ENCODE data around the gene C9orf78. TPM values are rescaled to one million over a fixed set of nuclear protein-coding genes. Genes with fewer than 3 reads are reported as not detected.

The C9orf78 gene
- total RNA-seq, 1 donor from 2014 or later = 77.3 TPM

- no peak for DNase-seq (ENCODE audit: low read depth)
- Histone ChIP-seq H3K27me3 (ENCODE audit: control insufficient read depth, insufficient read depth, low read length) (no peaks in the 10 kb centered on the region), H3K36me3 (ENCODE audit: control insufficient read depth, insufficient read depth, low read length) (peaks cover 3% of the 10 kb centered on the region), H3K4me3 (ENCODE audit: low read depth, low read length) (no peak overlapping the region)
- TF ChIP-seq, protein P1, sequence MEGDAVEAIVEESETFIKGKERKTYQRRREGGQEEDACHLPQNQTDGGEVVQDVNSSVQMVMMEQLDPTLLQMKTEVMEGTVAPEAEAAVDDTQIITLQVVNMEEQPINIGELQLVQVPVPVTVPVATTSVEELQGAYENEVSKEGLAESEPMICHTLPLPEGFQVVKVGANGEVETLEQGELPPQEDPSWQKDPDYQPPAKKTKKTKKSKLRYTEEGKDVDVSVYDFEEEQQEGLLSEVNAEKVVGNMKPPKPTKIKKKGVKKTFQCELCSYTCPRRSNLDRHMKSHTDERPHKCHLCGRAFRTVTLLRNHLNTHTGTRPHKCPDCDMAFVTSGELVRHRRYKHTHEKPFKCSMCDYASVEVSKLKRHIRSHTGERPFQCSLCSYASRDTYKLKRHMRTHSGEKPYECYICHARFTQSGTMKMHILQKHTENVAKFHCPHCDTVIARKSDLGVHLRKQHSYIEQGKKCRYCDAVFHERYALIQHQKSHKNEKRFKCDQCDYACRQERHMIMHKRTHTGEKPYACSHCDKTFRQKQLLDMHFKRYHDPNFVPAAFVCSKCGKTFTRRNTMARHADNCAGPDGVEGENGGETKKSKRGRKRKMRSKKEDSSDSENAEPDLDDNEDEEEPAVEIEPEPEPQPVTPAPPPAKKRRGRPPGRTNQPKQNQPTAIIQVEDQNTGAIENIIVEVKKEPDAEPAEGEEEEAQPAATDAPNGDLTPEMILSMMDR (IDR thresholded peaks at IDR 0.05; ENCODE audit: insufficient read depth, low read length, poor library complexity, severe bottlenecking) = no peak
Observed at GRCh38 chr9:129826344-129826743, 8.7 kb downstream of the C9orf78 start.

GRCh38 chr9:129823935-129824601 lies 11.0 kb downstream of the C9orf78 start, which contains the start of gene TOR1A:
Gene TOR1A, minus strand, starts transcription at chr9:129824136. Its CDS starts 51 bp downstream, at chr9:129824085.
- H3K27me3 ChIP-seq (ENCODE audit: control insufficient read depth, insufficient read depth, low read length) = no peaks in the 10 kb centered on the region
- peak; percentile 65 for DNase-seq (ENCODE audit: low read depth)
- peak within 1 kb of the TSS; percentile 97 for H3K4me3 ChIP-seq (ENCODE audit: low read depth, low read length)
- peaks cover 3% of the 10 kb centered on the region for H3K36me3 ChIP-seq (ENCODE audit: control insufficient read depth, insufficient read depth, low read length)
- TF ChIP-seq, protein P1 (IDR thresholded peaks at IDR 0.05; ENCODE audit: insufficient read depth, low read length, poor library complexity, severe bottlenecking) = no peak

GRCh38 chr9:129823542-129823934 lies 11.5 kb downstream of the C9orf78 start:
- no peaks in the 10 kb centered on the region for H3K27me3 ChIP-seq (ENCODE audit: control insufficient read depth, insufficient read depth, low read length)
- peak overlapping the region; percentile 97 for H3K4me3 ChIP-seq (ENCODE audit: low read depth, low read length)
- TF ChIP-seq, protein P1 (IDR thresholded peaks at IDR 0.05; ENCODE audit: insufficient read depth, low read length, poor library complexity, severe bottlenecking) = no peak
- H3K36me3 ChIP-seq (ENCODE audit: control insufficient read depth, insufficient read depth, low read length) = peaks cover 3% of the 10 kb centered on the region
- no peak for DNase-seq (ENCODE audit: low read depth)

DNA sequence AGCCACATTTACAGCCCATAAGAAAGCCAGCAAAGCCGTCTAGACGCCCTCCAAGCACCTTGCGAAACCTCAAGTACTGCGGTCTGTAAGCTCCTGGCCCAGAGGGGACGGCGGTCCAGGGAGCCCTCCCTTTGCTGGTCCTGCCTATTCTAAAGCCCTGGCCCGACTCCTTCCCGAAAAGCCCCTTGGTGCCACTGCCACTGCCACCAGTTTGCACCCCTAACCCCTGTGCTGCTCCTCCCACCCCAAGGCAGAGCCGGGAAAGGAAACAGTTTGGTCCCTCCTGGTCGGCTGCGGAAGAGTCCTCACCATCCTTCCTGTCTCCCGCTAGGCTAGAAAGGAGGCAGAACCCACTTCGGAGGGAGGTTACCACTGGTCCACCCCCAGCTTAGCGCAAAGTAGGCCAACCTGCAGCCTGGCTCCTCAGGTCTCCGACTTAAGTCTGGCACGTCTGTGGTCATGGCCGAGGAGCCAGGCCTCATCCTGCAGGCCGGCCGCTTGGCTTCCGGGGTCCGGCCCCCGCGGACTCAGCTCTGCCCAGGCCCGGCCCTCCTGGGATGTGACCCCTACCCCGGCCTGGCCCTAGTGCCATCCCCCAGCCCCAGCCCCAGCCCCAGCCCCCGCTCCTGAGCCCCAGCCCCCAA lies 12.1 kb downstream of the C9orf78 start:
- no peak for DNase-seq (ENCODE audit: low read depth)
- Histone ChIP-seq H3K27me3 (ENCODE audit: control insufficient read depth, insufficient read depth, low read length) (no peaks in the 10 kb centered on the region), H3K36me3 (ENCODE audit: control insufficient read depth, insufficient read depth, low read length) (peaks cover 3% of the 10 kb centered on the region), H3K4me3 (ENCODE audit: low read depth, low read length) (peak overlapping the region; percentile 97)
- TF ChIP-seq, protein P1 (IDR thresholded peaks at IDR 0.05; ENCODE audit: insufficient read depth, low read length, poor library complexity, severe bottlenecking) = no peak

- TF ChIP-seq, protein P1 (IDR thresholded peaks at IDR 0.05; ENCODE audit: insufficient read depth, low read length, poor library complexity, severe bottlenecking) = no peak
- Histone ChIP-seq H3K27me3 (ENCODE audit: control insufficient read depth, insufficient read depth, low read length) (no peaks in the 10 kb centered on the region), H3K36me3 (ENCODE audit: control insufficient read depth, insufficient read depth, low read length) (no peaks in the 10 kb centered on the region), H3K4me3 (ENCODE audit: low read depth, low read length) (no peak overlapping the region)
- no peak for DNase-seq (ENCODE audit: low read depth)
Observed at GRCh38 chr9:129816501-129817435, 18.3 kb downstream of the C9orf78 start.

Measured in kidney epithelial cell (primary cell).